Liver (tissue), 9 donors: ENCODE measurements around the gene GALNT8. TPM values are rescaled to one million over a fixed set of nuclear protein-coding genes. Genes with fewer than 3 reads are reported as not detected.

Experiments
- DNase-seq: peaks from one replicate; pipeline ENCODE4 v3.0.0-alpha.2; 2017; ENCODE audit warnings: low spot score
- H3K27ac ChIP-seq, 2 donors: one replicate each; pipeline ENCODE4 v1.7.0; 2013; ENCODE audit warnings: inconsistent platforms in 2 of 2, low read length in 2 of 2, control low read depth in 1 of 2, low read depth in 1 of 2, mild to moderate bottlenecking in 1 of 2
- H3K27me3 ChIP-seq, 4 donors: one replicate each; pipeline versions ENCODE4 v1.6.1 to v1.7.0; 2013; ENCODE audit warnings: low read length in 3 of 4, inconsistent platforms in 1 of 4, mild to moderate bottlenecking in 1 of 4, moderate library complexity in 1 of 4; ENCODE audit not compliant: control insufficient read depth in 4 of 4, insufficient read depth in 4 of 4
- H3K36me3 ChIP-seq, 4 donors: one replicate each; pipeline versions ENCODE4 v1.6.1 to v1.7.0; 2013; ENCODE audit warnings: low read length in 3 of 4, mild to moderate bottlenecking in 3 of 4, low read depth in 1 of 4, moderate library complexity in 1 of 4; ENCODE audit not compliant: control insufficient read depth in 4 of 4, insufficient read depth in 3 of 4
- H3K4me1 ChIP-seq, 4 donors: one replicate each; pipeline versions ENCODE4 v1.6.1 to v1.7.0; 2013; ENCODE audit warnings: low read length in 3 of 4, mild to moderate bottlenecking in 3 of 4, moderate library complexity in 1 of 4; ENCODE audit not compliant: control insufficient read depth in 4 of 4, insufficient read depth in 4 of 4
- H3K4me3 ChIP-seq, 3 donors: one replicate each; pipeline versions ENCODE4 v1.6.1 to v1.7.0; 2013; ENCODE audit warnings: low read length in 3 of 3, control low read depth in 1 of 3, low read depth in 1 of 3, mild to moderate bottlenecking in 1 of 3
- H3K9ac ChIP-seq, 2 donors: one replicate each; pipeline ENCODE4 v1.7.0; 2013; ENCODE audit warnings: low read length in 2 of 2, mild to moderate bottlenecking in 2 of 2, moderate library complexity in 2 of 2, control low read depth in 1 of 2, low read depth in 1 of 2
- H3K9me3 ChIP-seq, 4 donors: one replicate each; pipeline versions ENCODE4 v1.6.1 to v1.7.0; 2013; ENCODE audit warnings: low read length in 3 of 4; ENCODE audit not compliant: control insufficient read depth in 4 of 4
- EGR1 ChIP-seq, 2 donors: IDR thresholded peaks; 2 replicates each; pipeline ENCODE4 v1.6.1; 2016 to 2018; ENCODE audit warnings: antibody characterized with exemption in 2 of 2, low read depth in 2 of 2
- FOXA1 ChIP-seq: IDR thresholded peaks from 2 replicates; pipeline ENCODE4 v1.6.1; 2016; ENCODE audit warnings: antibody characterized with exemption
- SP1 ChIP-seq: IDR thresholded peaks from 2 replicates; pipeline ENCODE4 v1.6.1; 2018; ENCODE audit warnings: antibody characterized with exemption, mild to moderate bottlenecking
- YY1 ChIP-seq: IDR thresholded peaks from 2 replicates; pipeline ENCODE4 v1.6.1; 2016; ENCODE audit warnings: antibody characterized with exemption, mild to moderate bottlenecking
- WGBS: extraction: QIAGEN DNeasy Blood & Tissue Kit; methylation state at CpG from one replicate; pipeline ENCODE4 v1.1.7; 2013; 5-methylcytosine and 5-hydroxymethylcytosine counted together
- polyA plus RNA-seq, 2 donors: library from polyadenylated mRNA; stranded (reverse) in 1 of 2; unstranded in 1 of 2; fragments of 200-250 nt in 1 of 2; fragments of >200 nt in 1 of 2; fragmentation: Nextera tagmentation in 1 of 2; extraction: Ambion mirVana in 1 of 2; gene quantifications; one replicate each; pipeline versions ENCODE4 v1.2.1 to v1.2.3, GENCODE V29; 2013 to 2015
- total RNA-seq, 2 donors: library from RNA; depleted of rRNA; stranded (reverse); fragments of >200 nt; gene quantifications; one replicate each; pipeline ENCODE4 v1.2.3, GENCODE V29; 2014
- TF ChIP-seq, protein P1 (sequence below): IDR thresholded peaks from 2 replicates; pipeline ENCODE4 v1.6.1; 2016; ENCODE audit warnings: antibody characterized with exemption
- TF ChIP-seq, protein P2 (sequence below): fragments of 150-350 bp; IDR thresholded peaks from 2 replicates; pipeline ENCODE4 v1.5.1; 2017; ENCODE audit warnings: improper control_type of control experiment, low read depth, low read length; ENCODE audit not compliant: missing input control
- TF ChIP-seq, protein P3 (sequence below): IDR thresholded peaks from 2 replicates; pipeline ENCODE4 v1.6.1; 2016; ENCODE audit warnings: antibody characterized with exemption, mild to moderate bottlenecking
- donor health status: healthy.
- donor health status: healthy.
- donor health status: healthy.
- donor health status: healthy.
- donor health status: healthy.

The GALNT8 gene
- total and polyA plus RNA-seq, 4 donors = 0.03 to 0.25 (median 0.19) TPM; not detected in 1

DNA sequence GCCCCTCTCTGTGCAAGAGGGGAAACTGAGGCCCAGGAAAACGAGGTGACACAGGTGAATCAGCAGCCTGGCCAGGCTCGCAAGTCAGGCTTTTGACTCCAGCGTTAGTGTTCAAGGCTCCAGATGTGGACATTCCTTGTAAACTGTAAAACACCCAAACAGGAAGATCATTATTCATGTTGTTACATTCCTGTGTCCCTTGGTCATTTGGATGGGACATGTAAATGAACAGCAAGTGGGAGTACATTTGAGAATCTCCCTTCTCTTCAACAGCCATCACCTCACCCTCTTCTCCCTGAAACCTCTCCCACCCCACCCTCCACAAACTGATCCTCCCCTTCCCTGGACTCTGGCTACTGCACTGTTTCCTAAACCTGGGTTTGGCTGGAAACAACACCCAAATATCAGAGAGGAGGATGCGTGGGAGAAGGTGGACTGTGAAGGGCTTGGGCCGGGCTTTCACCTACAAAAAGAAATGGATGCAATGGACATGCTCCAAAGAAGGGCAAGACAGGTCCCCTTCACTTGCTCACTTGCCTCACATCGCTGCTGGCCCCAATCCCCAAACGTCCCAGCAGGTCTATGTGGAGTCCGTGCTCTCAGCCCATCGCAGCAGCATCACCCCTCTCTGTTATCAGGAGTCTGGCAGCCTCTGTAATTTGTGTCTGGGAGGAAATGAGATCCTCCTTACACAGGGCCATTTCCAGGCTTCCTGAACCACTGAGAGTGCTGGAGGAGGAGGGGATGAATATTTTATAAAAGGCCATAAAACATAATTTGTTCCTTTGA is 76.7 kb downstream of the GALNT8 start:
- TF ChIP-seq, protein P1, sequence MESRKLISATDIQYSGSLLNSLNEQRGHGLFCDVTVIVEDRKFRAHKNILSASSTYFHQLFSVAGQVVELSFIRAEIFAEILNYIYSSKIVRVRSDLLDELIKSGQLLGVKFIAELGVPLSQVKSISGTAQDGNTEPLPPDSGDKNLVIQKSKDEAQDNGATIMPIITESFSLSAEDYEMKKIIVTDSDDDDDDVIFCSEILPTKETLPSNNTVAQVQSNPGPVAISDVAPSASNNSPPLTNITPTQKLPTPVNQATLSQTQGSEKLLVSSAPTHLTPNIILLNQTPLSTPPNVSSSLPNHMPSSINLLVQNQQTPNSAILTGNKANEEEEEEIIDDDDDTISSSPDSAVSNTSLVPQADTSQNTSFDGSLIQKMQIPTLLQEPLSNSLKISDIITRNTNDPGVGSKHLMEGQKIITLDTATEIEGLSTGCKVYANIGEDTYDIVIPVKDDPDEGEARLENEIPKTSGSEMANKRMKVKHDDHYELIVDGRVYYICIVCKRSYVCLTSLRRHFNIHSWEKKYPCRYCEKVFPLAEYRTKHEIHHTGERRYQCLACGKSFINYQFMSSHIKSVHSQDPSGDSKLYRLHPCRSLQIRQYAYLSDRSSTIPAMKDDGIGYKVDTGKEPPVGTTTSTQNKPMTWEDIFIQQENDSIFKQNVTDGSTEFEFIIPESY = no peak
- TF ChIP-seq EGR1 (IDR thresholded peaks at IDR 0.05; ENCODE audit: low read depth in 2 of 2) = no peak
- TF ChIP-seq, protein P2, sequence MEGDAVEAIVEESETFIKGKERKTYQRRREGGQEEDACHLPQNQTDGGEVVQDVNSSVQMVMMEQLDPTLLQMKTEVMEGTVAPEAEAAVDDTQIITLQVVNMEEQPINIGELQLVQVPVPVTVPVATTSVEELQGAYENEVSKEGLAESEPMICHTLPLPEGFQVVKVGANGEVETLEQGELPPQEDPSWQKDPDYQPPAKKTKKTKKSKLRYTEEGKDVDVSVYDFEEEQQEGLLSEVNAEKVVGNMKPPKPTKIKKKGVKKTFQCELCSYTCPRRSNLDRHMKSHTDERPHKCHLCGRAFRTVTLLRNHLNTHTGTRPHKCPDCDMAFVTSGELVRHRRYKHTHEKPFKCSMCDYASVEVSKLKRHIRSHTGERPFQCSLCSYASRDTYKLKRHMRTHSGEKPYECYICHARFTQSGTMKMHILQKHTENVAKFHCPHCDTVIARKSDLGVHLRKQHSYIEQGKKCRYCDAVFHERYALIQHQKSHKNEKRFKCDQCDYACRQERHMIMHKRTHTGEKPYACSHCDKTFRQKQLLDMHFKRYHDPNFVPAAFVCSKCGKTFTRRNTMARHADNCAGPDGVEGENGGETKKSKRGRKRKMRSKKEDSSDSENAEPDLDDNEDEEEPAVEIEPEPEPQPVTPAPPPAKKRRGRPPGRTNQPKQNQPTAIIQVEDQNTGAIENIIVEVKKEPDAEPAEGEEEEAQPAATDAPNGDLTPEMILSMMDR = no peak
- DNase-seq = no peak
- Histone ChIP-seq H3K9me3 (no peaks in the 10 kb centered on the region), H3K4me3 (no peak overlapping the region), H3K36me3 (no peaks in the 10 kb centered on the region), H3K27ac (no peak overlapping the region), H3K4me1 (no peaks in the 10 kb centered on the region), H3K27me3 (peaks cover 0 to 3% (median 0%) of the 10 kb centered on the region in 4 donors), H3K9ac (no peak overlapping the region)
- 62% methylated on average over 9 of the region's 9 CpGs for WGBS

DNA sequence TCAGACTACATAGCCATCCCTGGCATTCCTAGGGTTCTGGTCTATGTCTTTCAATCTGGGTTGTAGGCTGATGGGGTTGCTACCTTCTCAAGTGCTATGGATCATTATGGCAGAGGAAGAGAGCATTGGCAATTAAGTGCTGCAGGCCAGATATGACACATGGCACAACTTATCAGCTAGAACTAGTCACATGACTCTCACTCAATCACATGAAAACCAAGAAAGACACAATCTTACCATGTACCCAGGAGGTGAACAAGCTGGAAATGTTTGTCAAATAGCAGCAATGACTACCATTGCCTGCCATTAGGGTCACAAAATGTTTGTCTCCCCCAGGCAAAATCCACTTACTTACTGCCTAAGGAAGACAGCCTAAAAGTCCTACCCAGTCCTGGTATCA is 80.4 kb downstream of the GALNT8 start:
- H3K4me1 ChIP-seq = no peaks in the 10 kb centered on the region

DNA sequence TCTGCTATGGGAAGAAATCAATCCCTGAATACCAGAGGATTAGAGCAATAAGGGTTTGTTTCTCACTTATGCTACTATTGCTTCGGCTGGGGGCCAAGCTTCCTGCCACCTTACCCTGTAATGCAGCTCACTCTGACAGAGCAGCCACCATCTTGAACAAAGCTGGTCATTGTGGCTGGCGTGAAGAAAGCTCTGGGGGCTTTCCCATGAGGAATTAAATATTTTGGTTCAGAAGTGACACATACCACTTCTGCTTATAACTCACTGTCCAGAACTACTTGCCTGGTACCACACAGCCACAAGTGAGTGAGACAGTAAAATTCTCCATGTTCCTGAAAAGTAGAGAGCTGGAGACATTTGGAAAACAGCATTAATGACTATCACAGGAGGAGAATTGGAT is 82.6 kb downstream of the GALNT8 start:
- no peak for DNase-seq
- Histone ChIP-seq H3K36me3 (no peaks in the 10 kb centered on the region), H3K27ac (no peak overlapping the region), H3K9me3 (no peaks in the 10 kb centered on the region), H3K27me3 (no peaks in the 10 kb centered on the region), H3K4me3 (no peak overlapping the region), H3K4me1 (no peaks in the 10 kb centered on the region), H3K9ac (no peak overlapping the region)
- 81% methylated on average over 2 of the region's 2 CpGs for WGBS
- TF ChIP-seq FOXA1 (no peak), YY1 (no peak)

More for the DNA sequence above, 80.4 kb downstream of the GALNT8 start:
- Histone ChIP-seq H3K27ac (no peak overlapping the region), H3K9me3 (no peaks in the 10 kb centered on the region), H3K4me3 (no peak overlapping the region), H3K36me3 (no peaks in the 10 kb centered on the region), H3K9ac (no peak overlapping the region), H3K27me3 (no peaks in the 10 kb centered on the region)
- no peak for TF ChIP-seq SP1
- TF ChIP-seq, protein P3, sequence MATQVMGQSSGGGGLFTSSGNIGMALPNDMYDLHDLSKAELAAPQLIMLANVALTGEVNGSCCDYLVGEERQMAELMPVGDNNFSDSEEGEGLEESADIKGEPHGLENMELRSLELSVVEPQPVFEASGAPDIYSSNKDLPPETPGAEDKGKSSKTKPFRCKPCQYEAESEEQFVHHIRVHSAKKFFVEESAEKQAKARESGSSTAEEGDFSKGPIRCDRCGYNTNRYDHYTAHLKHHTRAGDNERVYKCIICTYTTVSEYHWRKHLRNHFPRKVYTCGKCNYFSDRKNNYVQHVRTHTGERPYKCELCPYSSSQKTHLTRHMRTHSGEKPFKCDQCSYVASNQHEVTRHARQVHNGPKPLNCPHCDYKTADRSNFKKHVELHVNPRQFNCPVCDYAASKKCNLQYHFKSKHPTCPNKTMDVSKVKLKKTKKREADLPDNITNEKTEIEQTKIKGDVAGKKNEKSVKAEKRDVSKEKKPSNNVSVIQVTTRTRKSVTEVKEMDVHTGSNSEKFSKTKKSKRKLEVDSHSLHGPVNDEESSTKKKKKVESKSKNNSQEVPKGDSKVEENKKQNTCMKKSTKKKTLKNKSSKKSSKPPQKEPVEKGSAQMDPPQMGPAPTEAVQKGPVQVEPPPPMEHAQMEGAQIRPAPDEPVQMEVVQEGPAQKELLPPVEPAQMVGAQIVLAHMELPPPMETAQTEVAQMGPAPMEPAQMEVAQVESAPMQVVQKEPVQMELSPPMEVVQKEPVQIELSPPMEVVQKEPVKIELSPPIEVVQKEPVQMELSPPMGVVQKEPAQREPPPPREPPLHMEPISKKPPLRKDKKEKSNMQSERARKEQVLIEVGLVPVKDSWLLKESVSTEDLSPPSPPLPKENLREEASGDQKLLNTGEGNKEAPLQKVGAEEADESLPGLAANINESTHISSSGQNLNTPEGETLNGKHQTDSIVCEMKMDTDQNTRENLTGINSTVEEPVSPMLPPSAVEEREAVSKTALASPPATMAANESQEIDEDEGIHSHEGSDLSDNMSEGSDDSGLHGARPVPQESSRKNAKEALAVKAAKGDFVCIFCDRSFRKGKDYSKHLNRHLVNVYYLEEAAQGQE = no peak
- no peak for DNase-seq
